ENCODE data around the gene ADARB2. TPM values are rescaled to one million over a fixed set of nuclear protein-coding genes. Genes with fewer than 3 reads are reported as not detected.

The ADARB2 gene
- total RNA-seq, 4 donors from 2014 or later: 2.3 to 3.7 (median 2.6) TPM

DNA sequence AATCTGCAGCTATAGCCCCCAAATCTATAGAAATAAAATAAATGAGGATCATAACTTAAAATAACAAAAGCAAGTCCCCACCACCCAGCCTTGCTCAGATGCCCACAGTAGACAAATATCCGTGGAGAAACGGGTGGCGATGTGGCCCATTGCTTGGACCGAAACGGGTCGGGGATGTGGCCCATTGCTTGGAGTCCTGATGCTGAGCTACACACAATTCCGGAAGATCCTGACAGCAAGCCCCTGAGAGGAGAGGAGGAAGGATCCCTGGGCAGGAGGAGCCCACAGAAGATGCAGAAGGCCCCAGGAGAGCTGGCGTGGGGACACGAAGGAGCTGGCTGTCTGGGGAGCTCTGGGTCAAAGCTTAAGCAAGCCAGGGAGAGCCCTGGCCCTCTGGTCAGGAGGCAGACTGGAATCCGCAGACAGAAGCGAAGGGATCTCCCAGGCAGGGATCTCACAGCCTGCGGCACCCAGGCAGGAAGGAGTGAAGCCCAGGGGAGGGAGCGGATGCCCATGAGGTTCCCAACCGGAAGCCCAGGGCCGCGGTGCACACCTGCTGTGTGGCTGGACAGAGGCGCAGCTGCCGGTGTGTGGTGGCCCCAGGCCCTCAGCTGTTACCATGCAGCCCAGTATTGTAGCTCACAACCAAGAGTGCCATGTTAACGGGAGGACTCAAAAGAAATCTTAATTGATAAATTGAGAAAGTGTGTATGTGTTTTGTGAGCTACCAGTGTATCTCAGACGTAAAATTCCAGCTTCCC is 138.8 kb downstream of the ADARB2 start:
- intact Hi-C loops (cut with DNase I): no loop called here
- no peak overlapping the region for H3K27ac ChIP-seq (replicated peaks in 1 of 4)

DNA sequence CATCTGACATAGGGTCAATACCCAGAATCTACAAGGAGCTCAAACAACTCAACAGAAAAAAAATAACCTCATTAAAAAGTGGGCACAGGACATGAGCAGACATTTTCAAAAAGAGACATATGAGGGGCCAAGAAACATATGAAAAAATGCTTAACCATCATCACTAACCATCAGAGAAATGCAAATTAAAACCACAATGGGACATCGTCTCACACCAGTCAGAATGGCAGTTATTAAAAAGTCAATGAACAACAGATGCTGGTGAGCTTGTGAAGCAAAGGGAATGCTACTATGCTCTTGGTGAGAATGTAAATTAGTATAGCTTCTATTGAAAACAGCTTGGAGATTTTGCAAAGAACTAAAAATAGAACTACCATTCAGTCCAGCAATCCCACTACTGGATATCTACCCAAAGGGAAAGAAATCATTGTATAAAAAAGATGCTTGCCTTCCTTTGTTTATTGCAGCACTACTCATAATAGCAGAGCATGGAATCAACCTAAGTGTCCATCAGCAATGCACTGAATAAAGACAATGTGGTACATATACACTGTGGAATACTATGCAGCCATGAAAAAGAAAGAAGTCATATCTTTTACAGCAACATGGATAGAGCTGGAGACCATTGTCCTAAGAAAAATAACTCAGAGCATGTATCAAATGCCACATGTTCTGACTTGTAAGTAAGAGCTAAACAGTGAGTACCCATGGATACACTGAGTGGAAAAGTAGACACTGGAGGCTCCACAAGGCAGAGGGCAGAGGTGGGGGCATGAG is 139.8 kb downstream of the ADARB2 start:
- H3K9me3 ChIP-seq: no peaks in the 10 kb centered on the region
- no peak for DNase-seq (ENCODE audit: extremely low spot score)
- H3K27me3 ChIP-seq: peaks cover 0 to 37% (median 0%) of the 10 kb centered on the region in 4 donors
- H3K4me3 ChIP-seq: no peak overlapping the region
- no peaks in the 10 kb centered on the region for H3K36me3 ChIP-seq
- 95% methylated on average over 1 of the region's 1 CpG for WGBS
- TF ChIP-seq POLR2AphosphoS5 (IDR thresholded peaks at IDR 0.05) (no peak), EP300 (IDR thresholded peaks at IDR 0.05) (no peak), POLR2A (IDR thresholded peaks at IDR 0.05; ENCODE audit: low read depth) (no peak)
- TF ChIP-seq, protein P1, sequence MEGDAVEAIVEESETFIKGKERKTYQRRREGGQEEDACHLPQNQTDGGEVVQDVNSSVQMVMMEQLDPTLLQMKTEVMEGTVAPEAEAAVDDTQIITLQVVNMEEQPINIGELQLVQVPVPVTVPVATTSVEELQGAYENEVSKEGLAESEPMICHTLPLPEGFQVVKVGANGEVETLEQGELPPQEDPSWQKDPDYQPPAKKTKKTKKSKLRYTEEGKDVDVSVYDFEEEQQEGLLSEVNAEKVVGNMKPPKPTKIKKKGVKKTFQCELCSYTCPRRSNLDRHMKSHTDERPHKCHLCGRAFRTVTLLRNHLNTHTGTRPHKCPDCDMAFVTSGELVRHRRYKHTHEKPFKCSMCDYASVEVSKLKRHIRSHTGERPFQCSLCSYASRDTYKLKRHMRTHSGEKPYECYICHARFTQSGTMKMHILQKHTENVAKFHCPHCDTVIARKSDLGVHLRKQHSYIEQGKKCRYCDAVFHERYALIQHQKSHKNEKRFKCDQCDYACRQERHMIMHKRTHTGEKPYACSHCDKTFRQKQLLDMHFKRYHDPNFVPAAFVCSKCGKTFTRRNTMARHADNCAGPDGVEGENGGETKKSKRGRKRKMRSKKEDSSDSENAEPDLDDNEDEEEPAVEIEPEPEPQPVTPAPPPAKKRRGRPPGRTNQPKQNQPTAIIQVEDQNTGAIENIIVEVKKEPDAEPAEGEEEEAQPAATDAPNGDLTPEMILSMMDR (IDR thresholded peaks at IDR 0.05): no peak
- intact Hi-C loops (cut with DNase I): no loop called here
- H3K27ac ChIP-seq (replicated peaks in 1 of 4): no peak overlapping the region
- H3K4me1 ChIP-seq: no peaks in the 10 kb centered on the region

More for the DNA sequence above, 138.8 kb downstream of the ADARB2 start:
- Histone ChIP-seq H3K4me3 (no peak overlapping the region), H3K9me3 (no peaks in the 10 kb centered on the region), H3K36me3 (no peaks in the 10 kb centered on the region), H3K4me1 (no peaks in the 10 kb centered on the region), H3K27me3 (peaks cover 0 to 37% (median 0%) of the 10 kb centered on the region in 4 donors)
- WGBS: 87% methylated on average over 20 of the region's 20 CpGs
- TF ChIP-seq, protein P1 (IDR thresholded peaks at IDR 0.05): no peak
- TF ChIP-seq EP300 (IDR thresholded peaks at IDR 0.05): no peak
- no peak for TF ChIP-seq POLR2AphosphoS5 (IDR thresholded peaks at IDR 0.05)
- no peak for TF ChIP-seq POLR2A (IDR thresholded peaks at IDR 0.05; ENCODE audit: low read depth)
- DNase-seq (ENCODE audit: extremely low spot score): no peak

DNA sequence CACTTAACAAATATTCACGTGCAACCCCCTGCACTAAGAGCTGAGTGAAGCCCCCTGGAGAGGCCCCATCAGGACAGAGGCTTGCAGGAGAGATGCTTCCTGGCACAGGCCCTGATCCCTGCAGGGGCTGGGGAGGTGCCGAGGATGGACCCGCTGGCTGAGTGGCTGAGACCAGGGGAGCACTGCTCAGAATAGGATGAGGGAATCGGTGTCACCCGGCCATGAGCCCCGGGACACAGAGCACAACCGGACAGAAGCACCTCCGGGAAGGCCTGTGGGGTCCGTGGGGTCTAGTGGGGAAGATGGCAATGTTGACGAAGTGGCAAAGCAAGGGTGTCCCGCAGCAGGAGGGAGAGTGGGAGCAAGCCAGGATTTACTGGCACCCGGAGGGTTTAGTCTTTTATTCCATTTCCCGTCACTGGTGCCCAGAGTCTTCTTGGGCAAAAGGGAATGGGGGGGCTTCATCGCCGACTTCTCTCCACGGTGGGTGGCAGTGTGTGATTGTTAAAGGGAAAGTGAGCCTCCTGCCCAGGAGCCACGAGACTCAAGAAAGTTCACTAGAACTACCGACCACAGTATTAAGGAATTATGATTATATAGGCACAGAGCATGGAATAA is 140.7 kb downstream of the ADARB2 start:
- peaks cover 0 to 28% (median 0%) of the 10 kb centered on the region in 4 donors for H3K27me3 ChIP-seq
- H3K4me3 ChIP-seq: no peak overlapping the region
- no peaks in the 10 kb centered on the region for H3K4me1 ChIP-seq
- H3K9me3 ChIP-seq: no peaks in the 10 kb centered on the region
- H3K36me3 ChIP-seq: no peaks in the 10 kb centered on the region
- intact Hi-C loops (cut with DNase I): no loop called here
- WGBS: 79% methylated on average over 18 of the region's 18 CpGs
- H3K27ac ChIP-seq (replicated peaks in 1 of 4): no peak overlapping the region
- TF ChIP-seq POLR2AphosphoS5 (IDR thresholded peaks at IDR 0.05) (no peak), EP300 (IDR thresholded peaks at IDR 0.05) (no peak), POLR2A (IDR thresholded peaks at IDR 0.05; ENCODE audit: low read depth) (no peak)
- TF ChIP-seq, protein P1 (IDR thresholded peaks at IDR 0.05): no peak
- DNase-seq (ENCODE audit: extremely low spot score): no peak

DNA sequence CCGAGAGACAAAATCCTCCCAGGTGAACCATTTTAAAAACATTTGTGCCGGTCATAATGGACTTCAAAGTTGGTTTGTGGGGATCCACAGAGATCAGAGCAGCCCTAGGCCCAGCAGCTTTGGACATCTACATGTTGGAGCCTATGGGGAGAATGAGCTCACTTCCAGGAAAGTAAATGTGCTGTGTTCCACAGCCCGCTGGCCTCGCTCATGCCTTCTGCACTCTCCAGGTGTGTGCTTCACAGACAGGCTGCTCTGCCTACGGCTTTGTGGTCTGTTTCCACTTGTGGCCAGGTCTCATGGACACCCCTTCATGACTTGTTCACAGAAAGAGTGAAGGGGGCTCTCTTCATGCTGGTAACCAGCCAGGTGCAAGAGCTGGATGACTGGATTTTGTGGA is 141.6 kb downstream of the ADARB2 start:
- no peak for DNase-seq (ENCODE audit: extremely low spot score)
- H3K4me1 ChIP-seq: no peaks in the 10 kb centered on the region
- no peaks in the 10 kb centered on the region for H3K9me3 ChIP-seq
- WGBS: 86% methylated on average over 5 of the region's 5 CpGs
- intact Hi-C loops (cut with DNase I): no loop called here
- TF ChIP-seq POLR2A (IDR thresholded peaks at IDR 0.05; ENCODE audit: low read depth): no peak
- no peak overlapping the region for H3K4me3 ChIP-seq
- H3K36me3 ChIP-seq: no peaks in the 10 kb centered on the region
- peaks cover 0 to 31% (median 0%) of the 10 kb centered on the region in 4 donors for H3K27me3 ChIP-seq
- no peak overlapping the region for H3K27ac ChIP-seq (replicated peaks in 1 of 4)

DNA sequence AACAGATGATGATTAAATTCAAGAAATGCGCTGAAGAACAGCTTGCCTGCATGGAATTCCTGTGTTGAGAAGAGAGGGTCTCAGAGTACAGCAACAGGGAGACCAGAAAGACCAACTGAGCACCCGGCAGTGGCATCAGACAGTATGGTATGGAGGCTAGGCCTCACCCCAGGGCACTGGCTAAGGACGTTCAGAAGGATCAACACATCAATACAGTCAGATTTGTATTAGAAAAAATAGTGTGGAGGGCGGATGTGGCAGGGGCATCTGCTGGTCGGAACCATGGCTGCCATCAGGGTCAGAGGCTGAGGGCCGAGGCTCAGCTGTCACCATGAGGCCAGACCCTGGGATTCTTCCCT is 142.1 kb downstream of the ADARB2 start:
- DNase-seq (ENCODE audit: extremely low spot score): no peak
- no peaks in the 10 kb centered on the region for H3K36me3 ChIP-seq
- WGBS: 82% methylated on average over 6 of the region's 6 CpGs
- TF ChIP-seq, protein P1 (IDR thresholded peaks at IDR 0.05): no peak
- TF ChIP-seq POLR2AphosphoS5 (IDR thresholded peaks at IDR 0.05) (no peak), POLR2A (IDR thresholded peaks at IDR 0.05; ENCODE audit: low read depth) (no peak), EP300 (IDR thresholded peaks at IDR 0.05) (no peak)
- no peaks in the 10 kb centered on the region for H3K4me1 ChIP-seq
- H3K4me3 ChIP-seq: no peak overlapping the region
- no peak overlapping the region for H3K27ac ChIP-seq (replicated peaks in 1 of 4)
- peaks cover 0 to 31% (median 0%) of the 10 kb centered on the region in 4 donors for H3K27me3 ChIP-seq
- no peaks in the 10 kb centered on the region for H3K9me3 ChIP-seq
- intact Hi-C loops (cut with DNase I): no loop called here

All from esophagus muscularis mucosa (tissue), 4 donors.